Ovary (tissue), 3 donors: ENCODE measurements around the gene CIC.

Experiments
- POLR2A ChIP-seq: fragments of 450-650 bp; IDR thresholded peaks from one replicate; pipeline ENCODE4 v1.6.1; 2017; ENCODE audit warnings: antibody characterized with exemption, mild to moderate bottlenecking, moderate library complexity
- TF ChIP-seq, protein P1 (sequence below), 3 donors: fragments of 450-650 bp in 2 of 3; fragments of 200-600 bp in 1 of 3; IDR thresholded peaks; one replicate each; pipeline versions ENCODE4 v1.5.1 to v1.8.0; 2016 to 2022; ENCODE audit warnings: antibody characterized with exemption in 3 of 3, mild to moderate bottlenecking in 1 of 3
- donor health status: DM: no; HTN: no; CAD: no.

GRCh38 chr19:42271045-42271419 lies 2.0 kb downstream of the CIC start:
- TF ChIP-seq, protein P1, sequence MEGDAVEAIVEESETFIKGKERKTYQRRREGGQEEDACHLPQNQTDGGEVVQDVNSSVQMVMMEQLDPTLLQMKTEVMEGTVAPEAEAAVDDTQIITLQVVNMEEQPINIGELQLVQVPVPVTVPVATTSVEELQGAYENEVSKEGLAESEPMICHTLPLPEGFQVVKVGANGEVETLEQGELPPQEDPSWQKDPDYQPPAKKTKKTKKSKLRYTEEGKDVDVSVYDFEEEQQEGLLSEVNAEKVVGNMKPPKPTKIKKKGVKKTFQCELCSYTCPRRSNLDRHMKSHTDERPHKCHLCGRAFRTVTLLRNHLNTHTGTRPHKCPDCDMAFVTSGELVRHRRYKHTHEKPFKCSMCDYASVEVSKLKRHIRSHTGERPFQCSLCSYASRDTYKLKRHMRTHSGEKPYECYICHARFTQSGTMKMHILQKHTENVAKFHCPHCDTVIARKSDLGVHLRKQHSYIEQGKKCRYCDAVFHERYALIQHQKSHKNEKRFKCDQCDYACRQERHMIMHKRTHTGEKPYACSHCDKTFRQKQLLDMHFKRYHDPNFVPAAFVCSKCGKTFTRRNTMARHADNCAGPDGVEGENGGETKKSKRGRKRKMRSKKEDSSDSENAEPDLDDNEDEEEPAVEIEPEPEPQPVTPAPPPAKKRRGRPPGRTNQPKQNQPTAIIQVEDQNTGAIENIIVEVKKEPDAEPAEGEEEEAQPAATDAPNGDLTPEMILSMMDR (IDR thresholded peaks at IDR 0.05), result no peak
- no peak for TF ChIP-seq POLR2A
